NOMO-1 (cell line): ENCODE measurements around the gene CTNS.

Source experiments
- DNase-seq, 2 experiments: peaks; one replicate each; lab custom pipeline; 2025; ENCODE audit not compliant: unreplicated experiment in 2 of 2; lab: John Stamatoyannopoulos, UW

Gene CTNS

DNA sequence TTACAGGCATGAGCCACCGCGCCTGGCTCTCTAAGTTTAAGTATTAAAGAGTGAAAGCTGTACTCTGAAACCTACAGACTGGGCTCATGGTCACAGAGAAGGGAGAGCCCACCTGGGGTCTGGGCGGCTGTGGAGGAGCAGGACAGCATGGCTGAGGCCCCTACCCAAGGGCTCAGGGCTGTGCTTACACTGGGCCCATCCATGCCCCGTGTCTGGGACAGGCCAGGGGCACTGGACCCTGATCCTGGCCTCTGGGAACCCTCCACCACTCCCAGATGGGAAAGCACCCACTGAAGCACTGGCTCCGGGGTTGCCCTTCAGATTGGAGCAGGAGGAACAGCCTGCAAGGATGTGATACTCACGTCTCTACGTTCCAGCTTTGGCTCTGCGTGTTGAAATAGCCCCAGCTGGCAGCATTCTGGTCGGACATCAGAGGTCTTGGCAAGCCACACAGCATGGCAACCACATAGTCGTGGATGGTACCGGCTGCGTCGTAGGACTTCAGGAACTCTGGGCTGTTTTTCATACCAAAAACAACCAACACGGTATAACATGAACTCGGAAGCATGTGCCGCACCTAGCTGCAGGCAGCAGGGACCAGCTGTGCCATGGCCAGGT lies 13.5 kb upstream of the CTNS start:
- no peak for DNase-seq

- DNase-seq, result no peak
Measured at GRCh38 chr17:3626831-3627768, 9.5 kb upstream of the CTNS start.

DNA sequence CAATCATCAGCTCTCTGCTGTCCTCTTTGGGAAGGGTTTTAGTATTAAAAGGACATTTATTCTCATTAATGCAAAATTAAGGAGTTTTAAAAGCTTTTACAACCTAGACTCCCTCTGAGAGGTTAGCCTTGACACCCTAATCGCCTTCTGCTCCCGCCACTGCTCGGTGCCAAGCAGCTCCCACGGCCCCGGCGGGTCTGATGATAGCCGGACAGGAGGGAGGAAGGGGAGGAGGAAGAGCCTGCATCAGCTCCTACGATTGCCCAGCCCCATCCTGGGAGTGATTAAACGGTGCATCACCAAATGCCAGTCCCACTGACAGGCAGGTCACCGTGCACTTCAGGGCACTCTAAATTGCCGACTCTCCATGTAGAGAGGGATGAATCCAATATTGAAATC lies 8.8 kb upstream of the CTNS start:
- no peak for DNase-seq

- DNase-seq, result no peak
Measured at GRCh38 chr17:3630781-3631180, 5.8 kb upstream of the CTNS start.

DNA sequence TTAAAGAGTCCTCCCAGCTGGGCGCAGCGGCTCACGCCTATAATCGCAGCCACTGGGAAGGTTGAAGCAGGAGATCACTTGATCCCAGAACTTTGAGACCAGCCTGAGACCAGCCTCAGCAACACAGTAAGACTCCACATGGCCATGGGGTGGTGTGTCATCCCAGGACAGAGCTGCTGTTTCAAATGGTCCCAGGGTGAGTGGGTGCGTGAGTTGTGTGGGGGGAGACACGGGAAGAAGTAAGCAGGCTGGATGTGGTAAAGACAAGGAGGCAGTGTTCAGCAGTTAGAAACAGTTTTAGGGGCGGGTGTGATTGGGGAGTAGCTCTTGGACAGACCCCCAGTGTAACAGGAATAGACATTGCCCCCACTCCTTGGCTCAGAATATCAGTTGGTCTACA lies 4.3 kb upstream of the CTNS start:
- DNase-seq, result no peak

GRCh38 chr17:3635474-3636153 lies 946 bp upstream of the CTNS start:
- no peak for DNase-seq

DNA sequence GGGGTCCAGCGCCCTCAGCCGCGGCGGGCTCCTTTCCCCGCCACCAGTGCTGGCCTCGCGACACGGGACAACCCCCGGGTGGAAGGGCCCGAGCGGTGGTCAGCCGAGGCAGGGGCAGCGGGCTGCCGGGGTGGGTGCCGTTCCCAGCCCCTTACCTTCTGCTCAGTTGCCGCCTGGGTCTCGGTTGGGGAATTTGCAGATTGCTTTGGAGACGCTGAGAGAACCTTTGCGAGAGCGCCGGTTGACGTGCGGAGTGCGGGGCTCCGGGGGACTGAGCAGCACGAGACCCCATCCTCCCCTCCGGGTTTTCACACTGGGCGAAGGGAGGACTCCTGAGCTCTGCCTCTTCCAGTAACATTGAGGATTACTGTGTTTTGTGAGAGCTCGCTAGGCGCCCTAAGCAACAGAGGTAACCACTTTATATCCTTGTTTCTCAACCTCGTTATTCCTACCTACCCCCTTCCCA lies 381 bp downstream of the CTNS start:
- no peak for DNase-seq

DNA sequence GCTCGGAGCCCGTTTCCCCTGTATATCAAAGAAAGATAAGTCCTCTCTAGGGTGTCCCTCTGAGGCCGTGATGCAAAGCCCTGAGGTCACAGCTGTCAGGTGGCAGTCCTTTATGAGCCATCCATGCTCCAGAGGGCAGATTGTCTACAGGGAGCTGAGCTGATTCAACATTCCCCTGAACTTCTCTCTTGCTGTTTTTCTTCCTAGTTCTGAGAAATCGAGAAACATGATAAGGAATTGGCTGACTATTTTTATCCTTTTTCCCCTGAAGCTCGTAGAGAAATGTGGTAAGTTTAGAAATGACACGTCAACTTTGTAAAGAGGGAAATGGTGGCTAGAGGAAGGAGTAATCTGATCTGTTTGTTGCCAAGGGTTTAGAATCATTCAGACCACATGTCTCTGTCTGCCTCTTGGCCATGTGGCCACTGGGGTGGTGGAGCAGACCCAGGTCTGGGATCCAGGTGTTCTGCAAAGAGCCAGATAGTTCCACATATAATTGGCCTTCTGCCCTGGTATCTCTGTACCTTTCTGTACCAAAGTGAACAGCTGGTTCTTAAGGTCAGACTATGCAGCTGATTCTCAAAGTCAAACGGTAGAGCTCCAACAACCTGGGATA lies 3.5 kb downstream of the CTNS start:
- DNase-seq, result peak in 1 of 2 experiments; percentile 22

GRCh38 chr17:3641014-3641413 lies 4.5 kb downstream of the CTNS start:
- no peak for DNase-seq

- DNase-seq, result no peak
Measured at GRCh38 chr17:3641717-3642486, 5.3 kb downstream of the CTNS start.

DNA sequence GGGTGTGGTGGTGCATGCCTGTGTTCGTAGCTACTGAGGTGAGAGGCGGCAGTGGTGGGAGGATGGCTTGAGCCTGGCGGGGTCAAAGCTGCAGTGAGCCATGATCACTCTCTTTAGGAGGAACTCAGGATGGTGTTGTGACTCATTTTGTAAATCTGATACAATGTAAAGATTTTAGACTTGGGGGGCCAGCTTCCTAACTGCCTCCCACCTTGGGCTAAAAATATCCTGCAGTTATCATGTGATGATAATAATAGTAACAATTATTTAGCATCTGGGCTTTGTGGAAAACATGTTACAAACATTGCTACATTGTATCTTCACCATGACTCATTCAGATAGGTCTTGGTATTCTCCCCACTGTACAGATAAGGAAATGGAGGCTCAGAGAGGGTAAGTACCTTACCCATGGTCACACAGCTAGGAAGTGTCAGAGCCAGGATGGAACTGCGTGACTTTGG lies 7.4 kb downstream of the CTNS start:
- DNase-seq, result no peak

DNA sequence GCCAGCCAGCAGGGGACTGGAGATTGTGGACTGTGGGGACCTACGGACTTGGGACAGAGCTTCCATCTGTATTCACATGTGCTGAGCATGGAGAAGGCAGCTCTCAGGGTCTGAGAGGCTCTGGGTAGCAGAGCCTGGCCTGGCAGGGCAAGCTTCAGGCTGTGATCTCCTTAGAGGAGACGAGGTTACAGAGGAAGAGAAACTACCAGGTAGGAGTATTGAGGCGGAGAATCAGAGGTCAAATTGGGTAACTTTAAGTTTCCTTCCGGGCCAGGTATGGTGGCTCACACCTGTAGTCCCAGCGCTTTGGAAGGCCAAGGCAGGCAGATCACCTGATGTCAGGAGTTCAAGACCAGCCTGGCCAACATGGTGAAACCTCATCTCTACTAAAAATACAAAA lies 8.8 kb downstream of the CTNS start:
- no peak for DNase-seq

DNA sequence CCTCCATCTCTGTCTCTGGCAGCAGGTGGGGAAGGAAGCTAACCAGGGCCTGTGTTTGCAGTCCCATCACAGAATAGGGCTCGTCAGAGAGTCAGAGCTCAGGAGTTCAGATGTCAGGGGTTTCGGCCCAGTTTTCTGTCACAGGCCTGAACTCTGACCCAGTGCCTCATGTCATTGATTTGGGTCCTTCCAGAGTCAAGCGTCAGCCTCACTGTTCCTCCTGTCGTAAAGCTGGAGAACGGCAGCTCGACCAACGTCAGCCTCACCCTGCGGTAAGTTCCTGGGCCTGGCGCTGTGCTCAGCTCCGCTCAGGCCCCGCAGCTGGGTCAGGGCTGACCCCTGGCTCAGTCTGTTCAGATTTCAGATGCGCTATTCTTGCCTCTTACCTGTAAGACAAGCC lies 10.7 kb downstream of the CTNS start:
- no peak for DNase-seq

DNA sequence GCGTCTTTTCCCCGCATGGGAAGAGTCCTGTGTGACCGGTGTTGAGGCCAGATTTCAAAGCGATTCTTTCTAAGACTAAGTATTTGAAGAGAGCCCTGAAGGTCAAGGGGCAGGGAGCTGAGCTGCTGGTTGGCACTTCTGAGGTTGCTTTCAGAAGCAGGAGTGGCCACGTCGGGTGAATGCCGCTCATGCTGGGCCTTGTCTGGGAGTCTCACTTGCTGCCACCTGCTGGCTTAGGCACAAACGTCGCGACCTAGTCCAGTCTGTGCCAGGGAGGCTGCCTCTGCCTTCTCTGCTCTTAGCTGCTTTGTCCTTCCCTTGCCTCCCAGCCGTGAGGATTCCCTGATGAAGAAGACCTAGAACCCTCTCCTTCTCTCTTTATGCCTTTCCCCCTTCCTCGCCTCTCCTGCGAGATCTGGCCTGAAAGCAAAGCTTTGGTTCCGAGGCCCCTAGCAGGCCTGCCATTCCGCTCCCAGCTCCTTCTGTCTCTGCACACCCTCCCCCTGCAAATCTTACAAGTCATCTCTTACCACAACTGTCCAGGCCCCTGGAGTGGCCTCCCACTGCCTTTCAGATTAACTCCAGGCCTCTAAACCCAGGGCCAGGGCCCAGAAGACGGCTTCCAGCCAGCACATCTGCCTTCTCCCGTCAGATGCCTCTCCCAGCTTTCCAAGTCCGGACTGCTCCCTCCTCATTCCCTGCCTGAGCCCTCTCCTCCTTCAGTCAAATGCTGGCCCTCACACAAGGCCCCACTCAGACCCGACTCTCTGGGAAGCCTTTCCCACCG lies 11.4 kb downstream of the CTNS start:
- DNase-seq, result peak in 1 of 2 experiments; percentile 12

GRCh38 chr17:3655766-3656165 lies 19.2 kb downstream of the CTNS start:
- no peak for DNase-seq

DNA sequence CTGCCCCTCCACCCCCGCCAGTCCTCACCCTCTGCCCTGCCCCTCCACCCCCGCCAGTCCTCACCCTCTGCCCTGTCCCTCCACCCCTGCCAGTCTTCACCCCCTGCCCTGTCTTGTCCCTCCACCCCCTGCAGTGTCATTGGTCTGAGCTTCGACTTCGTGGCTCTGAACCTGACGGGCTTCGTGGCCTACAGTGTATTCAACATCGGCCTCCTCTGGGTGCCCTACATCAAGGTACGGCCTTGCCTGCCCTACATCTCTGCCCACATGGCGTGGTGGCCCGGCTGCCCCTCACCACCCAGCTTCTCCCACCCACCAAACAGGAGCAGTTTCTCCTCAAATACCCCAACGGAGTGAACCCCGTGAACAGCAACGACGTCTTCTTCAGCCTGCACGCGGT lies 19.8 kb downstream of the CTNS start:
- DNase-seq, result no peak

GRCh38 chr17:3656755-3657587 lies 20.4 kb downstream of the CTNS start:
- DNase-seq, result no peak

- no peak for DNase-seq
Measured at GRCh38 chr17:3657588-3657869, 21.0 kb downstream of the CTNS start.
